MCF 10A (cell line): Measurements from ENCODE around the gene CMTM8. TPM values are rescaled to one million over a fixed set of nuclear protein-coding genes. Genes with fewer than 3 reads are reported as not detected.

Experiments
- BruUV-seq: library from RNA; stranded (reverse); fragments of 400-500 nt; replicated peaks from 2 replicates; lab custom pipeline; 2021; lab: Mats Ljungman, UMichigan
- CTCF ChIA-PET: fragments of 300-600 bp; sonication (Branson Sonifier 250); formaldehyde crosslinking; extraction: SDS; loops from one replicate; lab custom pipeline; 2021; ENCODE audit warnings: antibody characterized with exemption, inconsistent platforms; lab: Yijun Ruan, JAX
- POLR2A ChIA-PET: fragments of 300-600, 350-650 bp; sonication (Branson Sonifier 250); formaldehyde crosslinking; extraction: SDS; loops from one replicate; lab custom pipeline; 2020; ENCODE audit warnings: antibody characterized with exemption, inconsistent platforms; lab: Yijun Ruan, JAX
- DNase-seq: peaks from one replicate; pipeline ENCODE4 v3.0.0-alpha.2; 2018; ENCODE audit not compliant: unreplicated experiment
- H3K27ac Mint-ChIP-seq: one replicate; pipeline ENCODE4 v1.8.0; 2022; ENCODE audit warnings: mild to moderate bottlenecking, low read depth, mixed read lengths; ENCODE audit not compliant: unreplicated experiment
- H3K27me3 Mint-ChIP-seq: one replicate; pipeline ENCODE4 v1.8.0; 2022; ENCODE audit warnings: mixed read lengths; ENCODE audit not compliant: insufficient read depth, unreplicated experiment
- H3K36me3 Mint-ChIP-seq: one replicate; pipeline ENCODE4 v1.8.0; 2022; ENCODE audit warnings: mild to moderate bottlenecking, moderate library complexity, mixed read lengths; ENCODE audit not compliant: insufficient read depth, unreplicated experiment
- H3K4me1 Mint-ChIP-seq: one replicate; pipeline ENCODE4 v1.8.0; 2022; ENCODE audit warnings: mixed read lengths; ENCODE audit not compliant: insufficient read depth, unreplicated experiment
- H3K4me3 Mint-ChIP-seq: one replicate; pipeline ENCODE4 v1.8.0; 2022; ENCODE audit warnings: mild to moderate bottlenecking, moderate library complexity, mixed read lengths; ENCODE audit not compliant: unreplicated experiment
- H3K9me3 Mint-ChIP-seq: one replicate; pipeline ENCODE4 v1.8.0; 2022; ENCODE audit warnings: mixed read lengths; ENCODE audit not compliant: unreplicated experiment
- CTCF ChIP-seq: fragments of 200-600 bp; IDR thresholded peaks from one replicate; pipeline ENCODE4 v1.8.0; 2022; ENCODE audit warnings: antibody characterized with exemption, mild to moderate bottlenecking; ENCODE audit not compliant: unreplicated experiment
- intact Hi-C: fragments of 100-400 bp; cut with micrococcal nuclease; formaldehyde crosslinking; loops from 2 replicates; pipeline ENCODE4 v1.14.1; 2022
- total RNA-seq: library from RNA; stranded (reverse); gene quantifications from 2 replicates; pipeline ENCODE4 v1.2.3, GENCODE V29; 2022

CMTM8 gene
- total RNA-seq, 1 experiment from 2014 or later = 3.8 TPM

GRCh38 chr3:32401126-32401525, 162.6 kb downstream of the CMTM8 start:
- TF ChIP-seq CTCF = no peak
- Mint-ChIP-seq H3K36me3 (no peaks in the 10 kb centered on the region), H3K4me3 (peak overlapping the region; percentile 62), H3K27ac (peak overlapping the region; percentile 73), H3K9me3 (no peaks in the 10 kb centered on the region), H3K27me3 (no peaks in the 10 kb centered on the region), H3K4me1 (peaks cover 9% of the 10 kb centered on the region)
- ChIA-PET POLR2A (interaction anchor here (1.0 kb wide), 1 partner anchor 9 kb away, joined by 3 read pairs; no protein-coding TSS in a partner anchor), CTCF (interaction anchor here (0.7 to 4.2 kb wide), 5 partner anchors 9 to 621 kb away, joined by 3 to 17 read pairs (median 3); no protein-coding TSS in a partner anchor)
- no peak for DNase-seq
- BruUV-seq = no TSS peak
- intact Hi-C loops = no loop called here

- H3K4me3 Mint-ChIP-seq = peak overlapping the region; percentile 62
- ChIA-PET POLR2A (interaction anchor here (1.0 to 1.5 kb wide), 2 partner anchors 9 to 20 kb away, joined by 3 to 4 read pairs; no protein-coding TSS in a partner anchor), CTCF (interaction anchor here (0.7 to 4.2 kb wide), 2 partner anchors 226 to 621 kb away, joined by 3 to 17 read pairs; no protein-coding TSS in a partner anchor)
- no peaks in the 10 kb centered on the region for H3K9me3 Mint-ChIP-seq
- H3K36me3 Mint-ChIP-seq = no peaks in the 10 kb centered on the region
- no TSS peak for BruUV-seq
- H3K4me1 Mint-ChIP-seq = peaks cover 13% of the 10 kb centered on the region
- H3K27me3 Mint-ChIP-seq = no peaks in the 10 kb centered on the region
- peak overlapping the region; percentile 73 for H3K27ac Mint-ChIP-seq
- intact Hi-C loops = no loop called here
- peak; percentile 55 for DNase-seq
- no peak for TF ChIP-seq CTCF
These were observed 163.1 kb downstream of the CMTM8 start for GRCh38 chr3:32401556-32402081.

GRCh38 chr3:32403663-32404062, 165.2 kb downstream of the CMTM8 start:
- no peaks in the 10 kb centered on the region for H3K36me3 Mint-ChIP-seq
- no TSS peak for BruUV-seq
- CTCF ChIA-PET = interaction anchor here (0.6 to 3.2 kb wide), 3 partner anchors 28 to 329 kb away, joined by 4 to 17 read pairs (median 4); no protein-coding TSS in a partner anchor
- H3K9me3 Mint-ChIP-seq = no peaks in the 10 kb centered on the region
- POLR2A ChIA-PET = interaction anchor here (1.0 to 1.1 kb wide), 2 partner anchors 9 to 165 kb away, joined by 3 read pairs; no protein-coding TSS in a partner anchor
- intact Hi-C loops = no loop called here
- no peak for TF ChIP-seq CTCF
- no peak for DNase-seq
- no peak overlapping the region for H3K27ac Mint-ChIP-seq
- peaks cover 20% of the 10 kb centered on the region for H3K4me1 Mint-ChIP-seq
- no peaks in the 10 kb centered on the region for H3K27me3 Mint-ChIP-seq
- H3K4me3 Mint-ChIP-seq = no peak overlapping the region

- no TSS peak for BruUV-seq
- no peaks in the 10 kb centered on the region for H3K27me3 Mint-ChIP-seq
- POLR2A ChIA-PET = interaction anchor here (2.9 kb wide), 1 partner anchor 16 kb away, joined by 23 read pairs; no protein-coding TSS in a partner anchor
- CTCF ChIA-PET = interaction anchor here (0.5 to 3.2 kb wide), 4 partner anchors 29 to 263 kb away, joined by 3 to 17 read pairs (median 4); no protein-coding TSS in a partner anchor
- no peaks in the 10 kb centered on the region for H3K9me3 Mint-ChIP-seq
- H3K4me1 Mint-ChIP-seq = peaks cover 16% of the 10 kb centered on the region
- no peaks in the 10 kb centered on the region for H3K36me3 Mint-ChIP-seq
- no peak overlapping the region for H3K4me3 Mint-ChIP-seq
- TF ChIP-seq CTCF = no peak
- no peak for DNase-seq
- no peak overlapping the region for H3K27ac Mint-ChIP-seq
- intact Hi-C loops = no loop called here
These were observed 166.2 kb downstream of the CMTM8 start for GRCh38 chr3:32404714-32405113.
